Fibroblast of skin of scalp (primary cell): ENCODE measurements around the gene NAA20.
A peak's percentile ranks its signal among the peaks of the same experiment; 100 is the strongest.

Experiments used
- DNase-seq: peaks from one replicate; pipeline ENCODE4 v3.0.0-alpha.2; 2013

NAA20 gene

GRCh38 chr20:20020908-20021307, 3.7 kb downstream of the NAA20 start:
- DNase-seq: no peak

- no peak for DNase-seq
Measured at GRCh38 chr20:20021835-20022234, 4.7 kb downstream of the NAA20 start.

- no peak for DNase-seq
Measured at GRCh38 chr20:20022498-20022897, 5.3 kb downstream of the NAA20 start.

GRCh38 chr20:20023395-20023794, 6.2 kb downstream of the NAA20 start:
- DNase-seq: no peak

- DNase-seq: peak; percentile 30
Measured at GRCh38 chr20:20024942-20025341, 7.8 kb downstream of the NAA20 start.

GRCh38 chr20:20027284-20027683, 10.1 kb downstream of the NAA20 start:
- DNase-seq: no peak

- no peak for DNase-seq
Measured at GRCh38 chr20:20031790-20032189, 14.6 kb downstream of the NAA20 start.

GRCh38 chr20:20034486-20034885, 17.3 kb downstream of the NAA20 start:
- no peak for DNase-seq

- no peak for DNase-seq
Measured at GRCh38 chr20:20036756-20037155, 19.6 kb downstream of the NAA20 start.

GRCh38 chr20:20037960-20038359, 20.8 kb downstream of the NAA20 start:
- DNase-seq: peak; percentile 45

- no peak for DNase-seq
Measured at GRCh38 chr20:20038586-20038985, 21.4 kb downstream of the NAA20 start.

- no peak for DNase-seq
Measured at GRCh38 chr20:20039752-20040387, 22.7 kb downstream of the NAA20 start.

GRCh38 chr20:20051767-20052073, 34.6 kb downstream of the NAA20 start:
- no peak for DNase-seq

- peak; percentile 94 for DNase-seq
Measured at GRCh38 chr20:20052074-20052970, 35.2 kb downstream of the NAA20 start, which contains the start of the genes CFAP61 and CRNKL1. Gene CFAP61, plus strand, starts transcription at chr20:20052532. Its CDS starts 4,122 bp downstream, at chr20:20056654. Gene CRNKL1, minus strand, starts transcription at chr20:20052466. Its CDS starts 124 bp downstream, at chr20:20052342.

GRCh38 chr20:20060234-20060998, 43.3 kb downstream of the NAA20 start:
- no peak for DNase-seq

GRCh38 chr20:20063941-20064702, 47.0 kb downstream of the NAA20 start:
- no peak for DNase-seq

GRCh38 chr20:20065361-20065760, 48.2 kb downstream of the NAA20 start:
- no peak for DNase-seq

GRCh38 chr20:20070871-20071726, 53.9 kb downstream of the NAA20 start:
- no peak for DNase-seq

GRCh38 chr20:20073801-20074371, 56.7 kb downstream of the NAA20 start:
- DNase-seq: no peak

- no peak for DNase-seq
Measured at GRCh38 chr20:20075032-20075431, 57.9 kb downstream of the NAA20 start.
